Neural progenitor cell (in vitro differentiated cells): ENCODE data around the gene GPHN.

Experiments used
- CTCF ChIP-seq: fragments of 200-600 bp; sonication (generic); IDR thresholded peaks from 2 replicates; pipeline ENCODE4 v1.5.1; 2017; ENCODE audit warnings: antibody characterized with exemption, mild to moderate bottlenecking
- EZH2 ChIP-seq: fragments of 200-600 bp; sonication (generic); IDR thresholded peaks from 2 replicates; pipeline ENCODE4 v1.6.1; 2017; ENCODE audit warnings: antibody characterized with exemption, mild to moderate bottlenecking, moderate library complexity
- EZH2phosphoT487 ChIP-seq: fragments of 200-600 bp; sonication (generic); IDR thresholded peaks from 2 replicates; pipeline ENCODE4 v1.6.1; 2017; ENCODE audit warnings: antibody characterized with exemption

- TF ChIP-seq CTCF: no peak
- TF ChIP-seq EZH2phosphoT487: no peak
- no peak for TF ChIP-seq EZH2
Measured at GRCh38 chr14:66649498-66649897, 141.6 kb downstream of the GPHN start.
